GM12892 (cell line): ENCODE measurements around the gene TMEM91.

Experiments used
- DNase-seq: peaks from one replicate; pipeline ENCODE4 v3.0.0; 2011; ENCODE audit not compliant: insufficient read length
- FAIRE-seq: peaks from 2 replicates; lab custom pipeline; 2011; peaks lifted over from hg19 to GRCh38; lab: Jason Lieb, UNC
- POLR2A ChIP-seq: IDR thresholded peaks from 2 replicates; pipeline ENCODE4 v1.6.1; 2011; ENCODE audit warnings: low read depth, low read length, control low read depth
- POLR2AphosphoS5 ChIP-seq: IDR thresholded peaks from 2 replicates; pipeline ENCODE4 v1.6.1; 2011; ENCODE audit warnings: low read depth, low read length, control low read depth
- TAF1 ChIP-seq: IDR thresholded peaks from 2 replicates; pipeline ENCODE4 v1.6.1; 2011; ENCODE audit warnings: low read depth, mild to moderate bottlenecking, control low read depth, low read length, borderline replicate concordance

Gene TMEM91

DNA sequence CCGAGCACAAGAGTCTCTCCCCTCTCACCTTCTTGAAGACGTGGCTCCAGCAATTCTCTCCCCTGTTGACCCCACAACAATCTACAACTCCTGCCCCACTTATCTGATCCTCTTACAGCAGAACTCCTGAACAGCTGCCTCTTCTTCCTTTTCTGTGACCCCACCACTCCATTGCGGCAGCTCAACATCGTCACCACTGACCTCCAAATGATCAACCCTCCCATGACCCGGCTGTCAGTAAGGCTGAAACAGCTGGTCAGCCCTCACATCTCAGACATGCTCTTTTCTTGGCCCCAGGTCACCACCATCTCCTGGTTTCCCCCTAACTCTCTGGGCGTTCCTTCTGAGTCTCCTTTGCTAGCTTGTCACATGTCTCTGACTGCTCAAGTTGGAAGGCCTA, 19.0 kb downstream of the TMEM91 start:
- TF ChIP-seq POLR2A (peak; percentile 29; the same call in 1 of the 2 replicates), POLR2AphosphoS5 (no peak)
- no peak for FAIRE-seq
- DNase-seq, result no peak

DNA sequence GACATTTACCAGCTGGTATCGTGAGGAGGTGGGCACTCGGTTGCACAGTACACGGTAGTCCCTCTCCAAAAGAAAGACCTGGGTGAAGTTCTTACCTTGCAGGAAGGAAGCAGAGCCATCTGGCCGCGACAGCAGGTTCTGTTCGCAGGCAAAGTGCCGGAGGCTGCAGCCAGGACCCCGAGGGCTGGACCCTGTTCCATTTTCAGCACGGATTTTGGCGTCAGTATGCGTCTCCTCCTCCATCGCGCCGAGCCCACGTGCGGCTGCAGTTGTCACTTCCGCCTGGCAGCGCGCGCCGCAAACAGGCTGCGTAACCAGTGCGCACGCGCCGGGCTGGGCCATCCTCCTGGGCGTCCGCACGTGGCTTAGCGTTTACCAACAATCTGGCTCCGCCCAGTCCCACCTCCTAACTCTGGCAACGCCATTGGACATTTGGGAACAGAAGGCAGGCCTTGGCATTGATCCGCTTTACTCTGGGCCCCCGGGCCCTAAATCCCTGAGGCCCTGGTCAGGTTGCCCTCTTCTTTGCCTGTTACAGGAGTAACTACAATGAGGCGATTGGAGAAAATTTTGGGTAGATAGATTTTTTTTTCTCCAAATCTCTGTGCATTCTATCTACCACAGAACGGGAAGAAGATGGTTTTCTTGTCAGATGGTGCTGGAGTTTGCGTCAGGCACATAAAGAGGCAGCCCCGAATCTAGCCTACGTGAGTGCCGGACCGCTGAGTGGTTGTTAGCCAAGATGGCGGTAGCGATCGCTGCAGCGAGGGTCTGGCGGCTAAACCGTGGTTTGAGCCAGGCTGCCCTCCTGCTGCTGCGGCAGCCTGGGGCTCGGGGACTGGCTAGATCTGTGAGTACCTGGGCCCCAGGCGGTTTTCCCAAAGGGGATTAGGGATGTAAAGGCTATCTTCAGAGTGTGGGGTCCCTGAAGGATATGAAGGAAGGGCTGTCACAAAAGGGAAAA, 21.0 kb downstream of the TMEM91 start, which contains the start of the genes BCKDHA and EXOSC5:
Gene BCKDHA, plus strand, starts transcription at position 733 of the 964 bp plus-strand sequence. Its CDS starts 10 bp downstream, at position 743.
Gene EXOSC5, minus strand, starts transcription at position 274 of the 964 bp plus-strand sequence. Its CDS starts 31 bp downstream, at position 243.
- FAIRE-seq (peak; percentile 100), DNase-seq (peak; percentile 92)
- peak; percentile 67 for TF ChIP-seq POLR2AphosphoS5
- TF ChIP-seq TAF1, result peak; percentile 66
- peak; percentile 64; the same call in 1 of the 2 replicates for TF ChIP-seq POLR2A

DNA sequence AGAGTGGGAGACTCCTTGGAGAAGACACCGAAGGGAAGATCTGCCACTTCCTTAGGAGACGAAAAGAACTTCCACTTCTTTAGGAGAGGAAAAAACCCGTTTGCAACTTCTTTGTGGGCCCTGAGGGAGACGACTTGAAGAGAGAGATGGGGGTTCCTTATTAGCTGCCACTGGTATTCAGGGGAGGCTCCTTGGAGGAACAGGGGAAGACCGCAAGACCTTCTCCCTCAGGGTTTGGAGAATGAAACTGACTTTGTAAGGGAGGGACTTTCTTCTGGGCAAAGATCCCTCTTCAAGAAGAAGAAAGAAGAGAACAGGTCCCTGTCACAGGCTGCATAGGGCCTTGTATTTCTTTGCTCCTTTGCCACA, 21.7 kb downstream of the TMEM91 start:
- FAIRE-seq (no peak), DNase-seq (no peak)
- TF ChIP-seq POLR2AphosphoS5 (no peak), POLR2A (no peak), TAF1 (no peak)

DNA sequence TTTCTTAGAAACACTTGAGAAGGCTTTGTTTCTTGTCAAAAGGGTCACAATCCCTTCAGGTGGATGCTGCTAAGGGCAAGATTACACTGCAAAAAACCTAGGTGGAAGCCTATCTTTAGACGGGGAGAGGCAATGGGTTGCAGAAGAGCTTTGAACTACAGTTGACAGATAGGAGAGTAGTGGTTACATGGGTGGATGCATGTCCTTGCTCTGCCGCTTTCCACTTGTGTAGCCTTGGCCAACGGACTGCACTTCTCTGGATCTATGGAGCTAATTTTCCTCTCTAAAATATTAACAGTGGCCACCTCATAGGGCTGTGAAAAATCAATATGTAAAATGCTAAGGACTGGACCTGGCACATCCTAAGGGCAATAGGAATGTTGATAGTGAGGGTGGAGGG, 22.3 kb downstream of the TMEM91 start:
- DNase-seq, result no peak
- TF ChIP-seq POLR2A (no peak), TAF1 (no peak), POLR2AphosphoS5 (no peak)
- peak; percentile 17 for FAIRE-seq

DNA sequence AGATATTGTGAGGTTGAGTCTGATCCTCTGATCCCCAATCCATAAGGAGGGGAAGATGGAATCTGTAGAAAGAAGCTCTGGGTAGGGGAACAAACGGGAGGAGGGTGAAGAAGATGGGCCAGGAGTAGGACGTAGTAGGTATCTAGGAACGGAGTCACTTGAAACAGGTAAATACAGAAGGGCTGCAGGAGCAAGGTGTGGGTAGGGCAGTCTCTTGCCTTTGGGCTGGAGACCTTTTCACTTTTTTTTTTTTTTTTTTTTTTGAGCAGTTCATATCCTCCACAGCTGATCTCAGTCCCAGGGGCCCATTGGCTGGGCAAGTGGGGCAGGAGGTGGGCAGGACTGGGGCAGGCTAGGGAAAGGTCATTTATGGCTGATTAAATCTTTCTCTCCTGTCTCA, 22.8 kb downstream of the TMEM91 start:
- FAIRE-seq, result no peak
- no peak for DNase-seq
- TF ChIP-seq POLR2AphosphoS5 (no peak), TAF1 (no peak), POLR2A (no peak)

DNA sequence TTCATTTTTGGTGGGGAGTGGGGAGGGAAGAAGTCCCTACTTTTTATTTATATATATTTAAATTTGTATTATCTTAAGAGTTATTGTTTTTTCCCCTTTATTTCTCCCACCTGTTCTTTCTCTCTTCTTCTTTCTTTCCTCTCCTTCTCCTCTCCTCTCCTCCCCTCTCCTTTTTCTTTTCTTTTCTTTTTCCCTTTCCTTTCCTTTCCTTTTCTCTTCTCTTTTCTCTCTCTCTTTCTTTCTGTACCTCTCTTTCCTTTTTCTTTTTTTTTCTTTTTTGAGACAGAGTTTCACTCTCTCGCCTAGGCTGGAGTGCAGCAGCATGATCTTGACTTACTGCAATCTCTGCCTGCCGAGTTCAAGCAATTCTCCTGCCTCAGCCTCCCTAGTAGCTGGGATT, 23.2 kb downstream of the TMEM91 start:
- no peak for FAIRE-seq
- DNase-seq, result no peak
- no peak for TF ChIP-seq TAF1
- TF ChIP-seq POLR2AphosphoS5, result no peak
- no peak for TF ChIP-seq POLR2A

DNA sequence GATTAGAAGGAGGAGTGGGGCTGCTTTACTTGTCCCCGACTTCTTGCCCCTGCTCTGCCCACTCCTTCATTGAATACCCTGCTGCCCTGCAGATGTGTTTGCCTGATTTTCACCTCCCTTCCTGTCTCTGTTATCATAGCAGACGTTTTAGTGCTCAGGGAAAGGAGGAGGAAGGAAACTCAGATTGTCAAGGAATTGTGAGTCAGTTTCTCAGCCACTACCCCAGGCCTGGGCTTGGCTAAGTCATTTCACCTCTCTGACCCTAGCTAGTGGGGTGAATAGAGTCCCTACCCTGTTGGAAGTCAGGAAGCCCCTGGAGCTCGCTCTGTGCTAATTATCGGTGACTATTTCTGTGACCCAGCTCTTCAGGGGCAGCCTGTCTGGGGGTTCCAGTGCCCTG, 25.1 kb downstream of the TMEM91 start:
- FAIRE-seq (no peak), DNase-seq (no peak)
- TF ChIP-seq POLR2A (no peak), POLR2AphosphoS5 (no peak), TAF1 (no peak)

DNA sequence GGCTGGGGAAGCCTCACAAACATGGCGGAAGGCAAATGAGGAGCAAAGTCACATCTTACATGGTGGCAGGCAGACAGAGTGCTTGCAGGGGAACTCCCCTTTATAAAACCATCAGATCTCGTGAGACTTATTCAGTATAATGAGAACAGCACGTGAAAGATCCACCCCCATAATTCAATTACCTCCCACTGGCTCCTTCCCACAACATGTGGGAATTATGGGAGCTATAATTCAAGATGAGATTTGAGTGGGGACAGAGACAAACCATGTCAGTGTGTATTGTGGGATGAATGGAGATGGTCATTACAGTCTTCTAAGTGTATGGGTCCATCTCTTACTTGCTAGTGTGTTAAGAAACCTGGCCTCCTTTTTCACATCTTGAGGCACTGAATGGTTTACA, 25.7 kb downstream of the TMEM91 start:
- no peak for FAIRE-seq
- DNase-seq, result no peak
- TF ChIP-seq POLR2A (no peak), POLR2AphosphoS5 (no peak), TAF1 (no peak)

DNA sequence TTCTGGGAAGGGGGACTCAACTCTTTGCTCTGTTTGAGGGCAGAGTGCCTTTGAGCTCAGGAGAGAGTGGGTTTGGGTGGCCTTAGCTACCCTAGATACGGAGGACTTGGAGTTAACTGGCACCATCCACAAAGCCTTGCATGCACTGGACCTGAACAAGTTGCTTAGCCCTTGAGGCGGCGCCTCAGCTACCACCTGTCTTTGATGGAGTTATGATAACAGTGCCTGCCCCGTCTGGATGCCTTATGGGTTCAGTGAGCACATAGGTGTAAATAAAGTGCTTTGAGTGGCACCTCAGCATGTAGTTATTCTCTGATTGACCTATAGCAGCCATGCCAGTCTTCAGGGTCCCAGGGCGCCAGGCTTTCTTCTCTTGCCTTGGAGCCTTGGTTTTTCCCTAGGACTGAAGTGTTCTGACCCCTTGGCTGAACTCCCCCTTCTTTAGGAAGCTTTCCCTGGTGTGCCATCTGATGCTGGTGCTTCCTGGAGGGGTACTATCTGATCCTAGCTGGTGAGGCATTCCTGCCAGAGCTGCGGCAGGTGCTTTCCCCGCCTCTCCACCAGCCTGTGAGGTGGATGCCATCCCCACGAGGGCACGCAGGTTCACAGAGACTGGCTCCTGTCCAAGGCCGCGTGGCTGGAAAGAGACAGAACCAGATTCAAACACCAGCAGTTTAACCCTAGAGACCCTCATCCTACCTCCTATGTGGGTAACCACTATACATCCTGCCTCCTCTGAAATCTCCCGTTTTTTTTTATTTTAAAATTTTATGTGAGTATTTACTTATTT, 27.0 kb downstream of the TMEM91 start:
- FAIRE-seq (no peak), DNase-seq (no peak)
- no peak for TF ChIP-seq POLR2A
- TF ChIP-seq TAF1, result no peak
- no peak for TF ChIP-seq POLR2AphosphoS5

DNA sequence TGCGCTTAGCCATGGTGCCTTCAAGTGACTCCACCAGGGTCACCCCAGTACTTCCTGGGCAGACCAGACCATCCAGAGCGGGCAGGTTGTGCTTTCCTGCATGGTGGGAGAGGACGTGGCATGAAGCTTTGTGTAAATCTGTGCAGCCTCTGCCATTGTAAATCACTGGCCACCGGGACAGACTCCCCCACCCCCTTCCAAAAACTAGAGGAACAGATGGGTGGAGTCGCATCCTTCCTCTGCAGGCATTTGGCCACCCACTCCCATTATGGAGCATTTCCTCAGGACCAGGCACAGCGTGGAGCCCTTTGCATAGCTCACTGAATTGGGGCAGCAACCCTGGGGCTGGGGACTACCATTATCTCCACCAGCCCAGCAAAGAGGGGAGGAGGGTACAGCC, 29.4 kb downstream of the TMEM91 start:
- DNase-seq, result no peak
- TF ChIP-seq POLR2A (no peak), TAF1 (no peak), POLR2AphosphoS5 (no peak)
- no peak for FAIRE-seq

DNA sequence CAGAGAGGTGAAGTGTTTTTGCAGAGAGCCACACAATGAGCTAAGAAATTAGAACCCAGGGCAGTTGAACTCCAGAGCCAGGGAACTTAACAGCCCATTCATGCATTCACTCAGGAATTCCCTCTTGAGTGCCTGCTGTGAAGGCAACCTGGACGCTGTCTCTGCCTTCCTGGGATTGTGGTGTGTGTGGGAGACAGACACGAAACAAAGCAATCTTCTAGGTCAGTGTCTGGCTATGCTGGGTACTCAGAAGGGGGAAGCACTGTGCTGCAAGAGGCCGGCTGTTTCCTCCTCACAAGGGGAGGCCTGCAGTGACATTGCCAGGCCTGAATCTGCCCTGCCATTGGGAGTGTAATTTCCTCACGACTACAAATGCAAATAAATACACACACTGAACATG, 30.9 kb downstream of the TMEM91 start:
- TF ChIP-seq POLR2A (no peak), TAF1 (no peak), POLR2AphosphoS5 (no peak)
- DNase-seq, result no peak
- no peak for FAIRE-seq
